ENCODE measurements around the gene MAGOH. TPM values are rescaled to one million over a fixed set of nuclear protein-coding genes. Genes with fewer than 3 reads are reported as not detected.

MAGOH gene
- total RNA-seq, 1 experiment from 2014 or later = 75.7 TPM

GRCh38 chr1:53237638-53238037 lies 680 bp downstream of the MAGOH start:
- H3K4me3 ChIP-seq = peak overlapping the region; percentile 76
- H3K27me3 ChIP-seq (ENCODE audit: insufficient read depth, low read depth) = no peaks in the 10 kb centered on the region
- no peaks in the 10 kb centered on the region for H3K9me3 ChIP-seq (ENCODE audit: insufficient read depth, low read depth)
- H3K4me1 ChIP-seq (replicated peaks; ENCODE audit: insufficient read depth) = peaks cover 27% of the 10 kb centered on the region
- H3K79me2 ChIP-seq (ENCODE audit: low read depth) = peaks cover 39% of the 10 kb centered on the region
- H2AFZ ChIP-seq = peak overlapping the region; percentile 90
- DNase-seq = no peak
- CTCF ChIA-PET = interaction anchor here (0.5 kb wide), 1 partner anchor 499 kb away, joined by 3 read pairs; no protein-coding TSS in a partner anchor
- H3F3A ChIP-seq (ENCODE audit: insufficient read depth, low read depth) = peaks cover 39% of the 10 kb centered on the region
- TF ChIP-seq EZH2 (IDR thresholded peaks at IDR 0.05; ENCODE audit: low read depth) (no peak), CTCF (conservative IDR thresholded peaks at IDR 0.05) (no peak)
- H3K36me3 ChIP-seq (ENCODE audit: low read depth) = peaks cover 16% of the 10 kb centered on the region
- H3K9me2 ChIP-seq (ENCODE audit: insufficient read depth) = no peaks in the 10 kb centered on the region
- H4K20me1 ChIP-seq (ENCODE audit: insufficient read depth) = no peaks in the 10 kb centered on the region
- H3K27ac ChIP-seq = 0 out of 2 replicates have a peak overlapping the region, but pooled peaks have one; percentile 71
- BruUV-seq (replicated peaks) = TSS peak; percentile 43
- intact Hi-C loops (cut with micrococcal nuclease; ENCODE audit: unreplicated experiment) = loop anchor here (2.0 to 5.0 kb wide), 2 partner anchors 17 to 535 kb away; partner anchors contain the start of gene CZIB
- POLR2A ChIA-PET (ENCODE audit: unreplicated experiment) = no interaction called here
- H3K4me2 ChIP-seq = peak overlapping the region; percentile 91

GRCh38 chr1:53220962-53221286 lies 17.4 kb downstream of the MAGOH start:
- Histone ChIP-seq H3K9me2 (ENCODE audit: insufficient read depth) (no peaks in the 10 kb centered on the region), H3K4me2 (peak overlapping the region; percentile 94), H3K27ac (peak overlapping the region; percentile 70), H2AFZ (peak overlapping the region; percentile 91), H3K4me3 (peak overlapping the region; percentile 79), H3K9me3 (ENCODE audit: insufficient read depth, low read depth) (no peaks in the 10 kb centered on the region), H3K36me3 (ENCODE audit: low read depth) (no peaks in the 10 kb centered on the region), H3K79me2 (ENCODE audit: low read depth) (peaks cover 17% of the 10 kb centered on the region), H3K4me1 (replicated peaks; ENCODE audit: insufficient read depth) (peaks cover 16% of the 10 kb centered on the region), H3F3A (ENCODE audit: insufficient read depth, low read depth) (peaks cover 11% of the 10 kb centered on the region; the same call in 1 of the 2 replicates), H3K27me3 (ENCODE audit: insufficient read depth, low read depth) (no peaks in the 10 kb centered on the region), H4K20me1 (ENCODE audit: insufficient read depth) (no peaks in the 10 kb centered on the region)
- TSS peak; percentile 96 for BruUV-seq (replicated peaks)
- ChIA-PET CTCF (no interaction called here), POLR2A (ENCODE audit: unreplicated experiment) (no interaction called here)
- intact Hi-C loops (cut with micrococcal nuclease; ENCODE audit: unreplicated experiment) = loop anchor here (1.0 to 2.0 kb wide), 2 partner anchors 18 to 25 kb away; partner anchors contain the start of genes CPT2 and MAGOH
- TF ChIP-seq EZH2 (IDR thresholded peaks at IDR 0.05; ENCODE audit: low read depth) (no peak), CTCF (conservative IDR thresholded peaks at IDR 0.05) (no peak)
- no peak for DNase-seq

- H4K20me1 ChIP-seq (ENCODE audit: insufficient read depth) = no peaks in the 10 kb centered on the region
- no peak for TF ChIP-seq EZH2 (IDR thresholded peaks at IDR 0.05; ENCODE audit: low read depth)
- peak; percentile 84 to 96 for DNase-seq
- peak within 1 kb of the TSS; percentile 70 for H3K27ac ChIP-seq
- peaks cover 17% of the 10 kb centered on the region for H3K79me2 ChIP-seq (ENCODE audit: low read depth)
- H3K4me3 ChIP-seq = peak within 1 kb of the TSS; percentile 79
- intact Hi-C loops (cut with micrococcal nuclease; ENCODE audit: unreplicated experiment) = loop anchor here (1.0 to 2.0 kb wide), 2 partner anchors 18 to 24 kb away; partner anchors contain the start of genes CPT2 and MAGOH
- no peaks in the 10 kb centered on the region for H3K36me3 ChIP-seq (ENCODE audit: low read depth)
- no TSS peak for BruUV-seq (replicated peaks)
- CTCF ChIA-PET = no interaction called here
- no peaks in the 10 kb centered on the region for H3K9me2 ChIP-seq (ENCODE audit: insufficient read depth)
- no peaks in the 10 kb centered on the region for H3K9me3 ChIP-seq (ENCODE audit: insufficient read depth, low read depth)
- H3F3A ChIP-seq (ENCODE audit: insufficient read depth, low read depth) = peaks cover 6% of the 10 kb centered on the region; the same call in 1 of the 2 replicates
- peak within 1 kb of the TSS; percentile 94 for H3K4me2 ChIP-seq
- POLR2A ChIA-PET (ENCODE audit: unreplicated experiment) = interaction anchor here (0.7 kb wide), 1 partner anchor 106 kb away, joined by 5 read pairs; no protein-coding TSS in a partner anchor
- peaks cover 16% of the 10 kb centered on the region for H3K4me1 ChIP-seq (replicated peaks; ENCODE audit: insufficient read depth)
- no peaks in the 10 kb centered on the region for H3K27me3 ChIP-seq (ENCODE audit: insufficient read depth, low read depth)
- H2AFZ ChIP-seq = peak within 1 kb of the TSS; percentile 91
These were observed 18.0 kb downstream of the MAGOH start, which contains the start of gene CZIB for GRCh38 chr1:53220171-53220961. Gene CZIB (minus strand): TSS chr1:53220634. CDS start chr1:53220575, 59 bp downstream.
